Endothelial cell of umbilical vein (primary cell): Measurements from ENCODE around the gene PACS1. TPM values are rescaled to one million over a fixed set of nuclear protein-coding genes. Genes with fewer than 3 reads are reported as not detected.

Source experiments
- BruUV-seq: library from RNA; stranded (reverse); fragments of 400-500 nt; replicated peaks from 2 replicates; lab custom pipeline; 2021; lab: Mats Ljungman, UMichigan
- CTCF ChIA-PET: fragments of 300-600, 350-600 bp; sonication (Branson Sonifier 250); formaldehyde crosslinking; loops from one replicate; lab custom pipeline; 2021; ENCODE audit warnings: antibody characterized with exemption, inconsistent platforms; lab: Charles Lee
- POLR2A ChIA-PET: fragments of 300-600, 350-600 bp; sonication (Branson Sonifier 250); formaldehyde crosslinking; loops from one replicate; lab custom pipeline; 2021; ENCODE audit warnings: antibody characterized with exemption, inconsistent platforms; lab: Charles Lee
- DNase-seq: peaks from one replicate; pipeline ENCODE4 v3.0.0-alpha.2; 2011; ENCODE audit warnings: low read depth, low spot score
- FAIRE-seq: peaks from 2 replicates; lab custom pipeline; 2011; peaks lifted over from hg19 to GRCh38; lab: Jason Lieb, UNC
- H2AFZ ChIP-seq: 2 replicates; pipeline ENCODE4 v1.6.0; 2012; ENCODE audit warnings: low read depth, low read length, control low read depth, inconsistent platforms
- H3K27ac ChIP-seq: 2 replicates; pipeline ENCODE4 v1.5.1; 2011; ENCODE audit warnings: low read depth, mild to moderate bottlenecking, control low read depth, low read length, moderate library complexity; ENCODE audit not compliant: insufficient read depth
- H3K27me3 ChIP-seq, 2 experiments: 2 replicates each; pipeline versions ENCODE4 v1.6.0 to v1.6.1; 2011; ENCODE audit warnings: low read length in 2 of 2, mixed read lengths in 1 of 2; ENCODE audit not compliant: control insufficient read depth in 2 of 2, insufficient read depth in 2 of 2
- H3K36me3 ChIP-seq, 2 experiments: 2 replicates in 1 of 2; 3 replicates in 1 of 2; pipeline ENCODE4 v1.5.1; 2011; ENCODE audit warnings: low read length in 2 of 2, mild to moderate bottlenecking in 1 of 2, moderate library complexity in 1 of 2; ENCODE audit not compliant: control insufficient read depth in 2 of 2, insufficient read depth in 2 of 2; ENCODE audit errors: extremely low read depth in 1 of 2
- H3K4me1 ChIP-seq: 3 replicates; pipeline ENCODE4 v1.5.1; 2011; ENCODE audit warnings: mild to moderate bottlenecking, low read length; ENCODE audit not compliant: control insufficient read depth, insufficient read depth; ENCODE audit errors: extremely low read depth
- H3K4me2 ChIP-seq: 2 replicates; pipeline ENCODE4 v1.6.1; 2011; ENCODE audit warnings: low read length, control low read depth, mixed read lengths; ENCODE audit not compliant: insufficient read depth
- H3K4me3 ChIP-seq, 3 experiments: fragments of 200-600 bp in 1 of 3; sonication (generic), shearing (Covaris generic) in 1 of 3; replicated peaks in 1 of 3; 2 replicates each; pipeline ENCODE4 v1.5.1; 2011 to 2016; ENCODE audit warnings: control low read depth in 3 of 3, low read length in 3 of 3, mild to moderate bottlenecking in 2 of 3, inconsistent platforms in 1 of 3, low read depth in 1 of 3, moderate library complexity in 1 of 3; ENCODE audit not compliant: insufficient read depth in 1 of 3
- H3K79me2 ChIP-seq: 2 replicates; pipeline ENCODE4 v1.6.0; 2012; ENCODE audit warnings: low read length, inconsistent platforms; ENCODE audit not compliant: control insufficient read depth, insufficient read depth
- H3K9ac ChIP-seq: replicated peaks from 2 replicates; pipeline ENCODE3; 2011; ENCODE audit warnings: low read length, control low read depth; ENCODE audit not compliant: insufficient read depth; ENCODE audit errors: extremely low read depth
- H3K9me1 ChIP-seq: replicated peaks from 3 replicates; pipeline ENCODE4 v1.6.0; 2011; ENCODE audit warnings: mild to moderate bottlenecking, low read length; ENCODE audit not compliant: control insufficient read depth, insufficient read depth; ENCODE audit errors: extremely low read depth
- H3K9me3 ChIP-seq: replicated peaks from 2 replicates; pipeline ENCODE4 v1.5.1; 2012; ENCODE audit warnings: low read length, inconsistent platforms; ENCODE audit not compliant: control insufficient read depth, insufficient read depth
- H4K20me1 ChIP-seq: replicated peaks from 2 replicates; pipeline ENCODE3; 2011; ENCODE audit warnings: mild to moderate bottlenecking, low read length; ENCODE audit not compliant: control insufficient read depth, insufficient read depth; ENCODE audit errors: extremely low read depth
- CTCF ChIP-seq, 2 donors: IDR thresholded peaks; 1 replicate in 1 of 2; 2 replicates in 1 of 2; pipeline ENCODE4 v1.5.1; 2011; ENCODE audit warnings: low read length in 2 of 2, mild to moderate bottlenecking in 2 of 2, moderate library complexity in 2 of 2, control low read depth in 1 of 2, inconsistent platforms in 1 of 2, low read depth in 1 of 2; ENCODE audit not compliant: insufficient read depth in 1 of 2; ENCODE audit errors: extremely low read depth in 1 of 2
- EZH2 ChIP-seq: IDR thresholded peaks from 2 replicates; pipeline ENCODE4 v1.6.1; 2012; ENCODE audit warnings: borderline replicate concordance, low read depth, mild to moderate bottlenecking, moderate library complexity, low read length, inconsistent platforms; ENCODE audit not compliant: severe bottlenecking
- FOS ChIP-seq: IDR thresholded peaks from 2 replicates; pipeline ENCODE4 v1.6.1; 2011; ENCODE audit warnings: mild to moderate bottlenecking, low read length, moderate library complexity, borderline replicate concordance; ENCODE audit not compliant: insufficient read depth
- GATA2 ChIP-seq: IDR thresholded peaks from 2 replicates; pipeline ENCODE4 v1.7.0; 2011; ENCODE audit warnings: low read depth, mild to moderate bottlenecking, moderate library complexity, mixed read lengths, low read length; ENCODE audit not compliant: insufficient read length, insufficient read depth
- JUN ChIP-seq: IDR thresholded peaks from 2 replicates; pipeline ENCODE4 v1.6.1; 2011; ENCODE audit warnings: borderline replicate concordance, low read depth; ENCODE audit not compliant: insufficient read length, insufficient read depth
- MYC ChIP-seq: IDR thresholded peaks from one replicate; pipeline ENCODE4 v1.6.1; 2011; ENCODE audit warnings: mild to moderate bottlenecking, low read depth, low read length
- POLR2A ChIP-seq: IDR thresholded peaks from 2 replicates; pipeline ENCODE4 v1.6.1; 2012; ENCODE audit warnings: low read depth, mild to moderate bottlenecking, control low read depth, low read length
- POLR2AphosphoS5 ChIP-seq: IDR thresholded peaks from 2 replicates; pipeline ENCODE4 v1.6.1; 2012; ENCODE audit warnings: low read depth, mild to moderate bottlenecking, control low read depth, low read length, moderate library complexity; ENCODE audit not compliant: insufficient read depth
- dilution Hi-C: fragments of 300-500 bp; cut with MboI; formaldehyde crosslinking; loops from one replicate; pipeline ENCODE4 v1.15.0; 2019; ENCODE audit warnings: low sequenced_read_pairs; ENCODE audit not compliant: extremely low pct_ligation_motif_present
- intact Hi-C: fragments of 100-400 bp; cut with micrococcal nuclease; formaldehyde crosslinking; loops from one replicate; pipeline ENCODE4 v1.10.0; 2022
- polyA plus RNA-seq, 4 experiments: library from polyadenylated mRNA; depleted of rRNA in 3 of 4; stranded (reverse) in 3 of 4; unstranded in 1 of 4; fragments of >200 nt; gene quantifications; 2 replicates each; pipeline versions ENCODE4 v1.2.1 to v1.2.3, GENCODE V29; 2011 to 2012; ENCODE audit warnings: missing spikeins in 1 of 4
- total RNA-seq: library from RNA; stranded (reverse); gene quantifications from 2 replicates; pipeline ENCODE4 v1.2.3, GENCODE V29; 2021
- TF ChIP-seq, protein P1 (sequence below): IDR thresholded peaks from 2 replicates; pipeline ENCODE4 v1.6.1; 2011; ENCODE audit not compliant: insufficient read depth, insufficient read length

Gene PACS1
- total and polyA plus RNA-seq, 2 donors (not counting 3 experiments of a cell fraction or from before 2014, with no cell fraction given) = 26.4 to 64.4 TPM

GRCh38 chr11:66218036-66218435, 148.0 kb downstream of the PACS1 start:
- DNase-seq (no peak), FAIRE-seq (no peak)
- H4K20me1 ChIP-seq = no peaks in the 10 kb centered on the region
- no peaks in the 10 kb centered on the region for H3K27me3 ChIP-seq
- CTCF ChIA-PET = no interaction called here
- TF ChIP-seq, protein P1, sequence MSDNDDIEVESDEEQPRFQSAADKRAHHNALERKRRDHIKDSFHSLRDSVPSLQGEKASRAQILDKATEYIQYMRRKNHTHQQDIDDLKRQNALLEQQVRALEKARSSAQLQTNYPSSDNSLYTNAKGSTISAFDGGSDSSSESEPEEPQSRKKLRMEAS = no peak
- TF ChIP-seq MYC (no peak), GATA2 (no peak), CTCF (IDR thresholded peaks at IDR 0.05; ENCODE audit: extremely low read depth in 1 of 2, insufficient read depth in 1 of 2, low read depth in 1 of 2, low read length in 2 of 2) (no peak), FOS (no peak), EZH2 (no peak), POLR2A (no peak), JUN (no peak), POLR2AphosphoS5 (no peak)
- H2AFZ ChIP-seq = no peak overlapping the region
- no peak overlapping the region for H3K27ac ChIP-seq
- POLR2A ChIA-PET = interaction anchor here (0.7 kb wide), 1 partner anchor 31 kb away, joined by 4 read pairs; no protein-coding TSS in a partner anchor
- no peaks in the 10 kb centered on the region for H3K79me2 ChIP-seq
- no TSS peak for BruUV-seq
- no peak overlapping the region for H3K4me2 ChIP-seq
- peaks cover 4 to 29% of the 10 kb centered on the region in 2 experiments for H3K36me3 ChIP-seq
- intact Hi-C loops = no loop called here
- dilution Hi-C loops = no loop called here
- no peaks in the 10 kb centered on the region for H3K9me1 ChIP-seq
- no peak overlapping the region for H3K9ac ChIP-seq
- H3K4me3 ChIP-seq = no peak overlapping the region
- H3K4me1 ChIP-seq = no peaks in the 10 kb centered on the region
- H3K9me3 ChIP-seq = no peaks in the 10 kb centered on the region
